HG03457 (cell line): Measurements from ENCODE around the gene PRPF19.

Experiments used
- ATAC-seq: cut with Tn5 transposase; IDR thresholded peaks from one replicate; pipeline ENCODE4 v1.9.1; 2021; ENCODE audit warnings: moderate number of reproducible peaks; ENCODE audit not compliant: unreplicated experiment

PRPF19 gene

GRCh38 chr11:60862171-60862570 lies 44.2 kb downstream of the PRPF19 start:
- no peak for ATAC-seq

GRCh38 chr11:60860943-60861342 lies 45.4 kb downstream of the PRPF19 start:
- ATAC-seq: no peak

- no peak for ATAC-seq
These were observed 46.7 kb downstream of the PRPF19 start for GRCh38 chr11:60859616-60860250.

GRCh38 chr11:60858731-60859464 lies 47.5 kb downstream of the PRPF19 start:
- no peak for ATAC-seq

GRCh38 chr11:60858236-60858635 lies 48.1 kb downstream of the PRPF19 start:
- no peak for ATAC-seq

- no peak for ATAC-seq
These were observed 48.8 kb downstream of the PRPF19 start for GRCh38 chr11:60857378-60858232.

GRCh38 chr11:60855726-60856633 lies 50.4 kb downstream of the PRPF19 start, which contains the start of gene PTGDR2:
TSS of gene PTGDR2 (minus strand) at chr11:60855950. CDS start at chr11:60853722, 2,228 bp downstream.
- no peak for ATAC-seq

- no peak for ATAC-seq
These were observed 51.3 kb downstream of the PRPF19 start for GRCh38 chr11:60854847-60855725.

GRCh38 chr11:60854140-60854846 lies 52.1 kb downstream of the PRPF19 start:
- ATAC-seq: no peak

GRCh38 chr11:60852982-60853950 lies 53.1 kb downstream of the PRPF19 start:
- no peak for ATAC-seq

GRCh38 chr11:60852117-60852981 lies 54.0 kb downstream of the PRPF19 start:
- ATAC-seq: no peak

- ATAC-seq: no peak
These were observed 54.9 kb downstream of the PRPF19 start for GRCh38 chr11:60851327-60852104.

- ATAC-seq: no peak
These were observed 56.5 kb downstream of the PRPF19 start for GRCh38 chr11:60849641-60850520.

- no peak for ATAC-seq
These were observed 57.7 kb downstream of the PRPF19 start for GRCh38 chr11:60848714-60849151.

- no peak for ATAC-seq
These were observed 58.5 kb downstream of the PRPF19 start for GRCh38 chr11:60847896-60848295.
